ENCODE measurements around the gene OR4F6.

The OR4F6 gene

DNA sequence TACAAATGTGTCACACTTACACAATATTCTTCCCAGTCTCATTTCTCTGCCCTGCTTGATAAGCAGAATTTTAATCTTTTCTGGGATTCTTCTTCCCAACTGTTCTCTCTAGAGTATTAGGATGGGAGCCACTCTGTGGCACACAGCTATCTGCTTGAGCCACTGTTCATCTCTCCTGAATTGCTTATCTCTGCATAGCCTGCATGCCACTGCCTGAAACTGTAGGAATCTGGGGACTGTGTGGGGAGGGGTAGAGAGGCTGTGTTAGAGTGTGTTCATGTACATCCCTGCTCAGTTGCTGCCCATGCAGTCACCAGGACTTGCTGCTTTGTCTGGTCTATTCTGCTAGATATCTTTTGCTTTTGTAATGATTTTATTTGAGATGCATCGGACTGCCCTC, 2.3 kb upstream of the OR4F6 start:
- intact Hi-C loops (cut with DNase I) = no loop called here

GRCh38 chr15:101803676-101804075, 367 bp downstream of the OR4F6 start:
- intact Hi-C loops (cut with DNase I) = no loop called here

More for the DNA sequence above, 2.3 kb upstream of the OR4F6 start:
- DNase-seq = no peak

GRCh38 chr15:101804375-101804774, 1.1 kb downstream of the OR4F6 start:
- intact Hi-C loops (cut with DNase I) = no loop called here

More at GRCh38 chr15:101803676-101804075, 367 bp downstream of the OR4F6 start:
- DNase-seq = no peak

DNA sequence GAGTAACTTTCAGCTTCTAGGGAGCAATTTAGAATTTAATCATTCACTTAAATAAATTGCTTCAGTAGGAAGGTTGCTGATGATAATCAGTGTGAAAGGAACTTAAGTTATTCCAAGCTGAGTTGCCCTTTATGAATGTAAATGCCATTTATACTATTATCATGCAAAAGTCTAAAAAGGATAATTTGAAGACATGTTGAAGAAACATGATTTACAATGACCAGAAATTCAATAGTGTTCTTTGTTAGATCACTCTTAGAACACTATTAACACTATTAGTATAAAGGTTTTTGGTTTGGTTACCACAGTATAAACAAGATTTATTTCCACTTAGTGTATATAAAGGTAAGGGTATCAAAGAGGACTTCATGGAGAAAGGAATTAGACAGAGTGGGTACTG, 1.6 kb downstream of the OR4F6 start:
- intact Hi-C loops (cut with DNase I) = no loop called here
- no peak for DNase-seq

More at GRCh38 chr15:101804375-101804774, 1.1 kb downstream of the OR4F6 start:
- no peak for DNase-seq

- intact Hi-C loops (cut with DNase I) = no loop called here
- DNase-seq = no peak
Measured at GRCh38 chr15:101805605-101806345, 2.5 kb downstream of the OR4F6 start.

DNA sequence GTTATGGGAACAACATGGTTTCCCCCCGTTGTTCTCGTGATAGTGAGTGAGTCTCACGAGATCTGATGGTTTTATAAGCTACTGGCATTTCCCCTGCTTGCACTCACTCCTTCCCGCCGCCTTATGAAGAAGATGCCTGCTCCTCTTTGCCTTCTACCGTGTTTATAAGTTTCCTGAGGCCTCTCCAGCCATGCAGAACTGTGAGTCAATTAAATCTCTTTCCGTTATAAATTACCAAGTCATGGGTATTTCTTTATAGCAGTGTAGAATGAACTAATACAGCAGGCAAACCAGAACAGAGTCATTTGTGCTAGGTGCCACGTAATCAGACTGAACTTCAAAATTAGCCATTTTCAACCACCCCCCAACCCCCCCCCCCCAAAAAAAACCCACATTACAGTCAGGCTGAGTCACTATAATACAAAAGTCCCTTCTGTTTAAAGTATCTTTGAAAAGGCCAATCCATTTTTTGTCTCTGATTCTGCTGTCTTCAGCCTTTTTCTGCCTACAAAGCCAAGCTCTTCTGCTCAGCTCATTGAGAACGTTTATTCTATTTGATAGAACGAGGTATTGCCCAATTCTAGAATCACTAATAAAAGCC, 4.1 kb downstream of the OR4F6 start:
- intact Hi-C loops (cut with DNase I) = no loop called here
- DNase-seq = no peak

DNA sequence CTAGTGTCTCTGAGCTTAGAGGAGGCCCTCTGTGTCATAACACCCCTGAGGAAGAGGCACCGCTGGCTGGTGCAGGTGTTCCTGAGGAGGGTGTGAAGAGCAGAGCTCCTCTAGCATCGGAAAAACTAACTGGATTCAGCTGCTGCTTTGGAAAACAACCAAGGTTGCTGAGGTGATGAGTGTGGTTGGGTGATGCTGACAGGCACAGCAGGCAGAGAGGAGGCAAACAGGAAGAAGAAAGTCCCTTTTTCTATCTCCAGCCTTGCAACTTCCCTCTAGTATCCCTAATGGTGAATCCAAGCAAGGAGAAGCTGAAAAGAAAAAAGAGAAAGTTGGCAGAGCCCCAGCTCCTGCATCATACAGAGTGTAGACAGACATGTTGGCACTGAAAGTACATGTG, 4.9 kb downstream of the OR4F6 start:
- intact Hi-C loops (cut with DNase I) = no loop called here
- DNase-seq = no peak

DNA sequence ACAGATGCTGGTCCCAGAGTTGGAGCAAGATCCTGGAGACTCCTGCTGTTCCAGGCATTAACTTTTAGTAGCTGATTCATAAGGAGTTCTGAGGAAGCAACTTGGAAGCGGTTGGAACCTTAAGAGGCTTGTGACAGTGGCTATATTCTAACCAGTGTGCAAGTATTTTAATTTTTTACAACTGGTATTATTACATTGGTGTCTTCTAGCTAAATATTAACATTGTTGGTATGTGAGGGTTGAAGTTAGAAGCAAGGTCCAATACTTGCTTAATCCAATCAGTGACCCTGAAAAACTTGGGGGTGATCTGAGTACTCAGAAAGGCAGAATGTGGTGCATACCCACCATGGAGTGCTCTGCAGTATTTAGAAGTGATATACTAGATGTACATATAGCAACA, 7.1 kb downstream of the OR4F6 start:
- intact Hi-C loops (cut with DNase I) = no loop called here

DNA sequence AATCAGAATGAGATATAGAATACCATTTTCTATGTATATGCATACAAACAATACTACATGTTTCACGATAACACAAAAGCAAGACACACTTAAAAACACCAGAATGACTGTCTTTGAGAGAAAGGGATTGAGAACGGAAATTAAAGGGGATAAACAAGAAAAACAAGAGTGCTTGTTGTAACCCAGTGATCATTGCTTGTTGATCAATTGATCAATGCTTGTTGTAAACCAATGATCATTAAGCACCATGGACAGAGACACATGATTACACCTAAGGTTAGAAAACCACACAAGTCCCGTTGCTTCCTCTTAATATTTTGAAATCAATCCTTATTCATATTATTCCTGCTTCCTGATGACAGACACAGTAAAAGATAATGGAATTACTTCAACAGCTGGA, 7.6 kb downstream of the OR4F6 start:
- no peak for DNase-seq
- intact Hi-C loops (cut with DNase I) = no loop called here

More for the DNA sequence above, 7.1 kb downstream of the OR4F6 start:
- no peak for DNase-seq

- intact Hi-C loops (cut with DNase I) = no loop called here
Measured at GRCh38 chr15:101811902-101812301, 8.6 kb downstream of the OR4F6 start, which contains the start of gene OR4F15. Gene OR4F15 (plus strand): TSS chr15:101812202. CDS start chr15:101818187, 5,985 bp downstream.

DNA sequence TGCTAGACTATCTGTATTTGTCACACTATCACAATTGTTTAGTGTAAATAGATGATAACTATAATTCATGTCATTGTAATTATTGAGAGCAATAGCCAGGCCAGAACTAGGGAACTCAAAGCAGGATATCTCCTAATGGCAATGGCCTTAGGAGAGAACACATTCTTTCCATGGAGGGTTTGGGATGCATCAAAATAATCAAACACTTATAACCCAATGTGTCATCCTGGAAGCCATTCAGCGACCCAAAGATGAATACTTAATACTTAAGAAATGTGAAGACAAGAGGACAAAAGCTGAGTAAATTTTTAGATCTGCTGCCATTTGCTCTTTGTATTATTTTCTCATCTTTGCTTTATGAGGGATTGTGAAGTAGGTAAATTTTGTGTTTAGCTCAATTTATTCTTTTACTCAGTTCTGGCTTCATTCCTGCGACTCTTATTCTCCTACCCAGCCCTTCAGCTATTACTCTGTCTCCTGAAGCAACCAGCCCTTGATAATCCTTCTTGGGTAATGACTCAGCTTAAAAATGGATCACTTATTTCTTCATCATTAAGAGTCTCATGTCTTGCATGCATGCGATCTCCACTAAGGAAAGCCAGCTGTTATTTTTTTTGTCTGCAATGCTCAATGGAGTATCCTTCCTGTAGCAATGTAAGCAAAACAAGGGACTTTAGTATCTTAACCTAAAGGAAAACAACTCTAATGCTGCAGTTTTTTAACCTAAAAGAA, 10.7 kb downstream of the OR4F6 start:
- no peak for DNase-seq
- intact Hi-C loops (cut with DNase I) = no loop called here

More at GRCh38 chr15:101811902-101812301, 8.6 kb downstream of the OR4F6 start, which contains the start of gene OR4F15:
- DNase-seq = no peak

DNA sequence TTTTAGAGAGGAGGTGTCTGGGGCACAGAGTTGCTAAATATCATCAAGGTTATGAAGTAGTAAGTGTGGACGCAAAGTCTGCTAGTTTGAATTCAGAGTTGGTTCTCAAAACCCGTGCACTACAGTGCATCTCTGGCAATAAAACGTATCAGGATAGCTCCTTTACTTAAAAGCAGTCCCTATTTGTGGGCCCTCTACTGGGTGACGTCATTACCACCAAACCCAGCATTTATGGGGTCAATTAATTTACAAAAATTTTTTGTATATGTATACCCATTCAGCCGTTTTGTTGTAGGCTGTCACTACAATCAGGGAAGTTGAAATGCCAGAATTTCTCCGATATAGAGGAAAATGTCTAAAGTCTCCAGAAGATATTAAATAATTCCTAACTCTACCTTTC, 17.5 kb downstream of the OR4F6 start:
- DNase-seq = no peak
- intact Hi-C loops (cut with DNase I) = no loop called here

- intact Hi-C loops (cut with DNase I) = no loop called here
- no peak for DNase-seq
Measured at GRCh38 chr15:101827257-101827656, 23.9 kb downstream of the OR4F6 start.

DNA sequence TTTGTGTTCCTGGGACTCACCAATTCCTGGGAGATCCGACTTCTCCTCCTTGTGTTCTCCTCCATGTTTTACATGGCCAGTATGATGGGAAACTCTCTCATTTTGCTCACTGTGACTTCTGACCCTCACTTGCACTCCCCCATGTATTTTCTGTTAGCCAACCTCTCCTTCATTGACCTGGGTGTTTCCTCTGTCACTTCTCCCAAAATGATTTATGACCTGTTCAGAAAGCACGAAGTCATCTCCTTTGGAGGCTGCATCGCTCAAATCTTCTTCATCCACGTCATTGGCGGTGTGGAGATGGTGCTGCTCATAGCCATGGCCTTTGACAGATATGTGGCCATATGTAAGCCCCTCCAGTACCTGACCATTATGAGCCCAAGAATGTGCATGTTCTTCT, 25.5 kb downstream of the OR4F6 start:
- DNase-seq = no peak

GRCh38 chr15:101841656-101842055, 38.3 kb downstream of the OR4F6 start:
- intact Hi-C loops (cut with DNase I) = no loop called here
- no peak for DNase-seq

More for the DNA sequence above, 25.5 kb downstream of the OR4F6 start:
- intact Hi-C loops (cut with DNase I) = no loop called here

- intact Hi-C loops (cut with DNase I) = no loop called here
- DNase-seq = no peak
Measured at GRCh38 chr15:101844916-101845315, 41.6 kb downstream of the OR4F6 start.

- no peak for DNase-seq
- intact Hi-C loops (cut with DNase I) = no loop called here
Measured at GRCh38 chr15:101852356-101852755, 49.0 kb downstream of the OR4F6 start.

Data from head of caudate nucleus (tissue), 42 donors.